Measurements from ENCODE around the gene FBLN7.
A peak's percentile ranks its signal among the peaks of the same experiment; 100 is the strongest.
"Not testable (repeated sequence)": the region's sequence is repeated elsewhere in the genome, so short reads cannot be mapped to it uniquely, and the experiment has no call there.

FBLN7 gene

DNA sequence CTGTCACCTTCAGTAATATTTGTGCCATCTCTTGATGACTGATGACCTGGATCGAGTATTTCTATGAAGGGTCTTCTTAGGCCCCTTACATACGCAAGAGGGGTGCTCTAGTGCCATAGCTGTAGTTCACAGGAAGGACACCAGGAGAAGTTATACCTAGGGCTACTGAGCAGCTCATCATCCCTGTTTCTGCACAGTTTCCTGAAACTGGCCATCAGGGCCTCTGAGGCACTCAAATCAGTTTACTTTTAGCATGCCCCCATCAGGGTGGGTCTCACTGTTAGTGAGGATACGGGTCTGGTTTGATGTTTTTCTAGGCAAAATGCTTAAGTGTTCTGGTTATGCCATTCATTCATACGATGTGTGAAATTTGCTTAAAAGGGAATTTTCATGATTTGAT is 20.0 kb upstream of the FBLN7 start:
- Histone ChIP-seq H3K9me3 (ENCODE audit: control insufficient read depth, insufficient read depth, low read length) (no peaks in the 10 kb centered on the region), H3K9ac (ENCODE audit: low read depth, low read length) (no peak overlapping the region), H3K36me3 (ENCODE audit: control insufficient read depth, insufficient read depth, low read length) (no peaks in the 10 kb centered on the region; the same call in 1 of the 2 replicates), H3K4me1 (ENCODE audit: control insufficient read depth, insufficient read depth, low read length) (no peaks in the 10 kb centered on the region), H3K27me3 (ENCODE audit: control insufficient read depth, insufficient read depth, low read length) (no peaks in the 10 kb centered on the region), H3K27ac (ENCODE audit: low read depth, low read length) (no peak overlapping the region), H3K4me3 (ENCODE audit: low read depth, low read length) (no peak overlapping the region)

DNA sequence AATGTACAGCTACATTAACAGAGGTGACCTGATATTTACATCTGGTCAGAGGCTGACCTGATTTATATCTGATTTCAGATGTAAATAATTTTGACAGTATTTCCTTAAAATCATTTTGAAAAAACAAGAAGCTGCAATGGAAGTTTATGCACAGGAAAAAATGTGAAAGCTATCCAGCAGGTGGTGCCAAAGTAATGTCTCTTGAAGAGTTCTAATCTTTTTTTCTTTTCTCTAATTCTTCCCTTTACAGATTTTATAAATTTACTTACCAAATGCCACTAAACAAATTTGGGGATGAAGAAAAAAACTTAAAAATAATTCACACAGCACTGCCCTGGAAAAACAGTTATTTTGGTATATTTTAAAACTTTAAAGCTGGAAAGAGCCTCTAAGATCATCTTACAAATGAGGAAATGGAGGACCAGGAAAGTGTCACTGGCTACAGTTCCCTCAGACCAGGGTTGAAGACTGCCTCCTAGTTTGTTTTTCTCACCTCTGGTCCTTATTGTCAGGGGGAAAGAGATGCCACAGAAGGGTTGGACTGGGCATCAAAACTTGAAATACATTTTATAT is 16.4 kb upstream of the FBLN7 start:
- Histone ChIP-seq H3K9ac (ENCODE audit: low read depth, low read length) (no peak overlapping the region), H3K27ac (ENCODE audit: low read depth, low read length) (no peak overlapping the region), H3K4me1 (ENCODE audit: control insufficient read depth, insufficient read depth, low read length) (no peaks in the 10 kb centered on the region), H3K27me3 (ENCODE audit: control insufficient read depth, insufficient read depth, low read length) (no peaks in the 10 kb centered on the region), H3K4me3 (ENCODE audit: low read depth, low read length) (no peak overlapping the region), H3K36me3 (ENCODE audit: control insufficient read depth, insufficient read depth, low read length) (no peaks in the 10 kb centered on the region; the same call in 1 of the 2 replicates), H3K9me3 (ENCODE audit: control insufficient read depth, insufficient read depth, low read length) (no peaks in the 10 kb centered on the region)

DNA sequence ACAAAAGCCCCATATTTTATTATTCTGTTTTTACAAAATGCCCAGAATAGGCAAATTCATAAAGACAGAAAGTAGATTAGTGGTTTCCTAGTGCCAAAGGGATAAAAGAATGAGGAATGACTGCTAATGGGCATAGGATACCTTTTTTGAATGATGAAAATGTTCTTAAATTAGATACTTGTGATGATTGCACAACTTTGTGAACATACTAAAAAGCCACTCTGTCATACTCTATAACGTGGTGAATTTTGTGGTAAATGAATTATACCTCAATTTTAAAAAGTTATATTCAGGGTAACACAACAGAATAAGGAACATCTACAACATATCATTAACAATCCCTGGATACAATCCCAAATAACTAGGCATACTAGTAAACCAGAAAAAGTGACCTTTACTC is 9.1 kb upstream of the FBLN7 start:
- H3K4me3 ChIP-seq (ENCODE audit: low read depth, low read length) = no peak overlapping the region
- H3K27ac ChIP-seq (ENCODE audit: low read depth, low read length) = no peak overlapping the region
- H3K9ac ChIP-seq (ENCODE audit: low read depth, low read length) = no peak overlapping the region
- no peaks in the 10 kb centered on the region for H3K27me3 ChIP-seq (ENCODE audit: control insufficient read depth, insufficient read depth, low read length)
- H3K36me3 ChIP-seq (ENCODE audit: control insufficient read depth, insufficient read depth, low read length) = no peaks in the 10 kb centered on the region
- no peaks in the 10 kb centered on the region for H3K4me1 ChIP-seq (ENCODE audit: control insufficient read depth, insufficient read depth, low read length)
- peaks cover 4% of the 10 kb centered on the region; the same call in 1 of the 2 replicates for H3K9me3 ChIP-seq (ENCODE audit: control insufficient read depth, insufficient read depth, low read length)

DNA sequence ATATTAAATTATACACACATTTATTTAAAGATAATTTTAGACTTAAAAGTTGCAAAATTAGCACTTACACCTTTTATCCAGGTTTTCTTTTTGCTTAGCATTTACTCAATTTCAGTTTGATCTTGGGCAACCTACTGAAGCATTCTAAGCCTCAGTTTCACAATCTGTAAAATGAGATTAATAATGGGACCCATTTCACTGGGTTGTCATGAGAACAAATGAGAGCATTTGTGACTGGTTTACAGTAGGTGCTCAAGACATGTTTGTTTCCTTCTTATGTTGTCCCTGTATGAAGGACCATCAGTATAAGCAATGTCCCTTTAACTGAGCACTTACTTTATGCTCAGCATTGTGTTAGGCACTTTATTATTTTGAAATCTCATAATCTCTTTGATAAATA is 4.8 kb upstream of the FBLN7 start:
- no peak overlapping the region for H3K9ac ChIP-seq (ENCODE audit: low read depth, low read length)

DNA sequence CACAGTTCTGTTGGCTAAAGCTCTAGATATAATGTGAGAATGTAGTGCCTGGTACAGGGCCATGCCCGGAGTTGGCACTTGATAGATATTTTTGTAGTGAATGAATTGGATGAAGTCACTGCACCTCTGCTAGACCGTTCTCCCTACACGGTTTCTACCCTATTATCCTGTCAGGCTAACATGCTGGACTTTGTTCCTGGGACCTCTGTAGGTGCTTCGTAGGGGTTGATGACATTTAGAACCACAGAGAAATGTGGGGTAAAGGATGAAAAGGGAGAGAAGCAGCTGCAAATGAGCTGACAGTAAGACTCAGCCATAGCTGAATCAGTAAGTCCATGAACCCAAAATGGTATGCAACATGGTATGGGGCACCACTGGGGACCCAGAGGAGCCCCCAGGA is 4.1 kb upstream of the FBLN7 start:
- Histone ChIP-seq H3K27ac (ENCODE audit: low read depth, low read length) (no peak overlapping the region), H3K4me1 (ENCODE audit: control insufficient read depth, insufficient read depth, low read length) (no peaks in the 10 kb centered on the region), H3K4me3 (ENCODE audit: low read depth, low read length) (no peak overlapping the region), H3K9me3 (ENCODE audit: control insufficient read depth, insufficient read depth, low read length) (0 out of 2 replicates have a peak, but pooled peaks cover 1% of the 10 kb centered on the region), H3K36me3 (ENCODE audit: control insufficient read depth, insufficient read depth, low read length) (no peaks in the 10 kb centered on the region), H3K9ac (ENCODE audit: low read depth, low read length) (no peak overlapping the region), H3K27me3 (ENCODE audit: control insufficient read depth, insufficient read depth, low read length) (peaks cover 36% of the 10 kb centered on the region)

More for the DNA sequence above, 4.8 kb upstream of the FBLN7 start:
- H3K4me1 ChIP-seq (ENCODE audit: control insufficient read depth, insufficient read depth, low read length) = no peaks in the 10 kb centered on the region
- peaks cover 4% of the 10 kb centered on the region; the same call in 1 of the 2 replicates for H3K9me3 ChIP-seq (ENCODE audit: control insufficient read depth, insufficient read depth, low read length)
- H3K27ac ChIP-seq (ENCODE audit: low read depth, low read length) = no peak overlapping the region
- H3K27me3 ChIP-seq (ENCODE audit: control insufficient read depth, insufficient read depth, low read length) = peaks cover 28% of the 10 kb centered on the region
- H3K4me3 ChIP-seq (ENCODE audit: low read depth, low read length) = no peak overlapping the region
- no peaks in the 10 kb centered on the region for H3K36me3 ChIP-seq (ENCODE audit: control insufficient read depth, insufficient read depth, low read length)

DNA sequence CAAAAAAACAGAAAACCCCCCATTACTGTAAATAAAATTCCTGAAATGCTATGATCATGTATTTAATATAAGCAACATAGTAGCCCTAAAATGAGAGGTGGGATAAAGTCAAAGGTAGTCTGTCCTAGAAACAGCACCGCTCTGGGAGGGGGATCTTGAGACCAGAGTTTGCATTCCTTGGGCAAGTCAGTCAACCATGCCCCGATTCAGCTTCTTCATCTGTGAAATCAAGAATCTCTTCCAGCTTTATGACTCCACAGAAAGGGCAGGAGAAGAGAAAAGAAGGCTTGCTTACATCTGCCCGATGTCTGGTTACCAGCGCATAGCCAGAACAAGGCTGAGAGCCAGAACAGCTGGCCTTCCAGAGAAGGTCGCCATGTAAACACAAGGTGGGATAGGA is 2.1 kb upstream of the FBLN7 start:
- Histone ChIP-seq H3K27ac (ENCODE audit: low read depth, low read length) (no peak overlapping the region), H3K4me1 (ENCODE audit: control insufficient read depth, insufficient read depth, low read length) (no peaks in the 10 kb centered on the region), H3K4me3 (ENCODE audit: low read depth, low read length) (no peak overlapping the region), H3K27me3 (ENCODE audit: control insufficient read depth, insufficient read depth, low read length) (peaks cover 50% of the 10 kb centered on the region), H3K9me3 (ENCODE audit: control insufficient read depth, insufficient read depth, low read length) (no peaks in the 10 kb centered on the region), H3K36me3 (ENCODE audit: control insufficient read depth, insufficient read depth, low read length) (no peaks in the 10 kb centered on the region), H3K9ac (ENCODE audit: low read depth, low read length) (no peak overlapping the region)

DNA sequence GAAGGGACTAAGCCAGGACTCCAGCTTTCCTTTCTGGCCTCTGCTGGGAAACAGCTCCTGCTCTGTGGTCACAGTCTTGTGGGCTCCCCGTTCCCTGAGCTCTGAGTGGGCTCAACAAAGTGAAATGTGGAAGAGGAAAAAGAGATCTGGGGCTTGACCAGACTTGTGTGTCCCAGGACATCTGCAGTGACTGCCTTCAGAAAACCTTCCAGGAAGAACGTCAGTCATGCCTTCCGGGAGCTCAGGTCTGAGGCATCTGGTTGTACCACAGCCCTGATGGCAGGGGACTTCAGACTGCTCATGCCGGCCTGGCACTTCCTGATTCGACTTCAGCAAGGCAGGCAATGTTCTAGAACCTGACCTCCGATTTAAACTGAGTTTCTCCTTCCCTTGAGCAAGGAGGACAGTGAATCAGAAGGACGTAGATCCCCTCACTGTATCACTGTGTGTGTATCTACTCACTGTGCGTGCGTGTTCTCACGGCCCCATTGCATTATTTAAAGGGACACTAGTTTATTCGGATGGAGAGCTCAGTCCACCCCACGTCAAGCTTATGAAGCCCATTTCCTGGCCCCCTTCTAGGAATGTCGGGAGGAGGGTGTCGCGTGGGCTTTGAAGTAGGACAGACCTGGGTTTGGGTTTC is 548 bp upstream of the FBLN7 start:
- no peaks in the 10 kb centered on the region for H3K9me3 ChIP-seq (ENCODE audit: control insufficient read depth, insufficient read depth, low read length)
- H3K4me1 ChIP-seq (ENCODE audit: control insufficient read depth, insufficient read depth, low read length) = no peaks in the 10 kb centered on the region
- H3K36me3 ChIP-seq (ENCODE audit: control insufficient read depth, insufficient read depth, low read length) = no peaks in the 10 kb centered on the region
- no peak overlapping the region for H3K9ac ChIP-seq (ENCODE audit: low read depth, low read length)
- H3K27me3 ChIP-seq (ENCODE audit: control insufficient read depth, insufficient read depth, low read length) = peaks cover 65% of the 10 kb centered on the region
- peak overlapping the region; percentile 56 for H3K4me3 ChIP-seq (ENCODE audit: low read depth, low read length)
- H3K27ac ChIP-seq (ENCODE audit: low read depth, low read length) = no peak overlapping the region

DNA sequence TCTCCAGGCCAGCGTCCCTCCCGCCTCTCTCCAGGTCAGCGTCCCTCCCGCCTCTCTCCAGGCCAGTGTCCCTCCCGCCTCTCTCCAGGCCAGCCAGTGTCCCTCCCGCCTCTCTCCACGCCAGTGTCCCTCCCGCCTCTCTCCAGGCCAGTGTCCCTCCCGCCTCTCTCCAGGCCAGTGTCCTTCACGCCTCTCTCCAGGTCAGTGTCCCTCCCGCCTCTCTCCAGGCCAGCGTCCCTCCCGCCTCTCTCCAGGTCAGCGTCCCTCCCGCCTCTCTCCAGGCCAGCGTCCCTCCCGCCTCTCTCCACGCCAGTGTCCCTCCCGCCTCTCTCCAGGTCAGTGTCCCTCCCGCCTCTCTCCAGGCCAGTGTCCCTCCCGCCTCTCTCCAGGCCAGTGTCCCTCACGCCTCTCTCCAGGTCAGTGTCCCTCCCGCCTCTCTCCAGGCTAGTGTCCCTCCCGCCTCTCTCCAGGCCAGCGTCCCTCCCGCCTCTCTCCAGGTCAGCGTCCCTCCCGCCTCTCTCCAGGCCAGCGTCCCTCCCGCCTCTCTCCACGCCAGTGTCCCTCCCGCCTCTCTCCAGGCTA is 939 bp downstream of the FBLN7 start:
- H3K4me1 ChIP-seq (ENCODE audit: control insufficient read depth, insufficient read depth, low read length); H3K36me3 ChIP-seq (ENCODE audit: control insufficient read depth, insufficient read depth, low read length); H3K27ac ChIP-seq (ENCODE audit: low read depth, low read length); H3K9me3 ChIP-seq (ENCODE audit: control insufficient read depth, insufficient read depth, low read length); H3K9ac ChIP-seq (ENCODE audit: low read depth, low read length): not testable (repeated sequence)
- Histone ChIP-seq H3K4me3 (ENCODE audit: low read depth, low read length) (peak overlapping the region; percentile 56; the same call in 1 of the 2 replicates), H3K27me3 (ENCODE audit: control insufficient read depth, insufficient read depth, low read length) (peaks cover 65% of the 10 kb centered on the region)

DNA sequence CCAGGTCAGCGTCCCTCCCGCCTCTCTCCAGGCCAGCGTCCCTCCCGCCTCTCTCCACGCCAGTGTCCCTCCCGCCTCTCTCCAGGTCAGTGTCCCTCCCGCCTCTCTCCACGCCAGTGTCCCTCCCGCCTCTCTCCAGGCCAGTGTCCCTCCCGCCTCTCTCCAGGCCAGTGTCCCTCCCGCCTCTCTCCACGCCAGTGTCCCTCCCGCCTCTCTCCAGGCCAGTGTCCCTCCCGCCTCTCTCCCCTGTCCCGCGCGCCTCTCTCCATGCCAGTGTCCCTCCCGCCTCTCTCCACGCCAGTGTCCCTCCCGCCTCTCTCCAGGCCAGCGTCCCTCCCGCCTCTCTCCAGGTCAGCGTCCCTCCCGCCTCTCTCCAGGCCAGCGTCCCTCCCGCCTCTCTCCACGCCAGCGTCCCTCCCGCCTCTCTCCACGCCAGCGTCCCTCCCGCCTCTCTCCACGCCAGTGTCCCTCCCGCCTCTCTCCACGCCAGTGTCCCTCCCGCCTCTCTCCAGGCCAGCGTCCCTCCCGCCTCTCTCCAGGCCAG is 1.5 kb downstream of the FBLN7 start:
- H3K36me3 ChIP-seq (ENCODE audit: control insufficient read depth, insufficient read depth, low read length); H3K27ac ChIP-seq (ENCODE audit: low read depth, low read length); H3K9ac ChIP-seq (ENCODE audit: low read depth, low read length); H3K9me3 ChIP-seq (ENCODE audit: control insufficient read depth, insufficient read depth, low read length); H3K4me1 ChIP-seq (ENCODE audit: control insufficient read depth, insufficient read depth, low read length): not testable (repeated sequence)
- H3K4me3 ChIP-seq (ENCODE audit: low read depth, low read length) = peak overlapping the region; percentile 55; the same call in 1 of the 2 replicates
- peaks cover 65% of the 10 kb centered on the region for H3K27me3 ChIP-seq (ENCODE audit: control insufficient read depth, insufficient read depth, low read length)

DNA sequence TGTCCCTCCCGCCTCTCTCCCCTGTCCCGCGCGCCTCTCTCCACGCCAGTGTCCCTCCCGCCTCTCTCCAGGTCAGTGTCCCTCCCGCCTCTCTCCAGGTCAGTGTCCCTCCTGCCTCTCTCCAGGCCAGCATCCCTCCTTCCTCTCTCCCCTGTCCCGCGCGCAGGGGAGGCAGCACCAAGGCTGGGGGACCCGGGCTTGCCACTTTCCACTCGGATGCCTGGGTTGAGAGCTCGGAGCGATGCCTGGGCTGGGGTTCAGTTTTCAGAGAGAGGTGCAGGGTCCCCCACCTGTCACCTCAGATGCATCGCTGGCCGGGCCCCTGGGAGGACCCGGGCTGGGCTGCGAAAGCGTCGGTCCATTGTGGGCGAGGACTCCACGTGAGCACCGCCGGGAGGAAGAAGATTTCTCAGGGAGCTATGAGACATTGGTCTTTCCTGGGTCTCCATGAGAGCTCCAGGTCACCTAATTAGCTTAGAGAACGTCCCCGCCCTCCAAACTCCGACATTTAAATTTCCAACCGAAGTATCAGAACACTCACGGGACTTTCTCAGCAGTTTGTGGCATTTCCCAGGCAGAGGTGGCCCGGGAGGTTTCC is 2.1 kb downstream of the FBLN7 start:
- no peak overlapping the region for H3K9ac ChIP-seq (ENCODE audit: low read depth, low read length)
- no peaks in the 10 kb centered on the region for H3K36me3 ChIP-seq (ENCODE audit: control insufficient read depth, insufficient read depth, low read length)
- peaks cover 65% of the 10 kb centered on the region for H3K27me3 ChIP-seq (ENCODE audit: control insufficient read depth, insufficient read depth, low read length)
- H3K27ac ChIP-seq (ENCODE audit: low read depth, low read length) = no peak overlapping the region
- no peaks in the 10 kb centered on the region for H3K4me1 ChIP-seq (ENCODE audit: control insufficient read depth, insufficient read depth, low read length)
- H3K4me3 ChIP-seq (ENCODE audit: low read depth, low read length) = peak overlapping the region; percentile 55
- no peaks in the 10 kb centered on the region for H3K9me3 ChIP-seq (ENCODE audit: control insufficient read depth, insufficient read depth, low read length)
